GM21360 (cell line): ENCODE measurements around the gene PSMA7.

Experiments used
- ATAC-seq: cut with Tn5 transposase; IDR thresholded peaks from one replicate; pipeline ENCODE4 v1.9.1; 2021; ENCODE audit warnings: mild to moderate bottlenecking, moderate library complexity; ENCODE audit not compliant: unreplicated experiment

The PSMA7 gene

DNA sequence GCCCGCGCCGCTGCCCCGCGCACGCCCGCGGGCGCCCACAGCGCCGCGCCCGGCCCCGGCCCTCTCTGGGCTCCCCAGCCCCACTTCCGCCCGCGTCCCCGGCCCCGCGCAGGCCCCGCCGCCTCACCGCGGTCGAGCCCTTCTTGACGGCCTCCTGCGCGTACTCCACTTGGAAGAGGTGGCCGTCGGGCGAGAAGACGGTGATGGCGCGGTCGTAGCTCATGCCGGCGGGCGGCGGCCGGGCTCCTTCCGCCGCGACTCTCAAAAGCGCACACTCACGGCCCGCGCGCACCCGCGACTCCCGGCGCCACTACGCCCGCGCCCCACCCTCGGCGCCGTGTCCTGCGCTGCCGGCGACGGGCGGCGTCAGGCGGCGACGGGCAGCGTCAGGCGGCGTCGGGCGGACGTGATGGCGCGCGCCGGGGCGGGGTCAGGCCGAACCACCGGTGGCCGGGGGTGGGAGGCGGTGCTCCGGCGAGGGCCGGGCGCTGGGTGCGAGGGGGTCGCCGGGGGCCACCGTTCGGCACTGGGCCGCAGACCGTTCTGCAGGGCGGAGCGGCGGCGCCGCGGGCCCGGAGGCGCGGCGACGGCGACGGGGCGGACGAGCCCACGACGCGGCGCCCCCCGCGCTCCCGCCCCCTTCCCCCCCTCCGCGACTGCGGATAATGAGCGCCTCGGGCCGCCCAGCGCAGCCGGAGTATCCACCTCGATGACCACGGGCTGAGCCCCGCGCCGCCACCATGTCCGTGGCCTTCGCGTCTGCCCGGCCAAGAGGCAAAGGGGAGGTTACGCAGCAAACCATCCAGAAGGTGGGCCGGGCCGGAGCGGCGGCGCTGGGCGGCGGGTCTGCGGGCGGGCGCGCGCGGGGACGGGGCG is at the start of gene PSMA7, which contains the start of gene SS18L1:
Gene PSMA7, minus strand, starts transcription at position 314 of the 876 bp plus-strand sequence. Its CDS starts 91 bp downstream, at position 223.
Gene SS18L1, plus strand, starts transcription at position 689 of the 876 bp plus-strand sequence. Its CDS starts 52 bp downstream, at position 741.
- ATAC-seq = peak; percentile 65

DNA sequence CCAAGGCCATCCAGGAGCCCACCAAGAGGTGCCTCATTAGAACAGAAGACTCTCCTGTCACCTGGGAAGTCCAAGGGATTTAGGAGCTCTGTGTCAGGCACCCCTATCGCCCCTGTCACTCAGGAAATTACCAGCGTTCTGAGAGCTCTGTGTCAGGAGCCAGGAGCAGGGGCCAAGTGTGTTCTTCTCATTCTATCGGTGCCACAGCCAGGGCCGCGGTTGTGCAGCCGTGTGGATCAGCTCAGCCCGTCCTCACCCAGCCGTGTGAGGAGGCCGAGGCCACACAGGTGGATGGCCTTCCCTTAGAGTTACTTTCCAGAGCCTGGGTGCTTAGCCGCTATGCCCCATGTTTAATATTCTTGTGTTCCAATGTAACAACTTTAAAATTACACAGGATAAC is 49.4 kb upstream of the PSMA7 start:
- no peak for ATAC-seq

DNA sequence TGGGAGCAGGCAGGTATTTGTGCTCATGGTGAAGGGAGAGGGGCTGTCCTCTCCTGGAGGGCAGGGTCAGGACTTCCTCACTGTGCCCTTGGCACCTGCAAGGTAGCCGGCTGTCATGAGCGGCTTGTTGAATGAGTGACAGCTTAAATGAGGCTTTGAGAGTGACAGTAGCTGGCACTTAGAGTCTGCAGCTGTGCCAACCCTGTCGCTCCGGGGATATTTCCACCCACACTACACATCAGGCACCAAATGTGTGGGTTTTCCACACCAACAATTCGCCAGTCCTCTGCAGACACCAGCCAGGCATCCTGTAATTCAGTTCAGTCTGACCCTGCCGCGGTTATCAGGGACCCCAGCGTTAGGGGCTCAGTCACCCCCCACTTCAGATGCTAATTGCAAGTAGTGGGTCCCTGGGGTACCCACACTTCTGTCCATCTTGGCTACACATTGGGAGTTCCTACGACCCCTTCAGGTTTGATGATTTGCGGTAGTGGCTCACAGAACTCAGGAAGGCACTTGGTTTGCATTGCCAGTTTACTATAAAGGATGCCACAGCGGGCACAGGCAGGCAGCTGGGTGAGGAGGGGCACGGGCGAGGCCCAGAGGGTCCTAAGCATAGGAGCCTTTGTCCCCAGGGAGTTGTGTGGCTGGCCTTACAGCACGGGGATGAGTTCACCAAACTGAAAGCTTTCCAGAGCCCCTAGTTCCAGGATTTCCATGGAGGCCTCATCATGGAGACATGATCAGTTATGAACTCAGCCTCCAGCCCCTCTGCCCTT is 48.8 kb upstream of the PSMA7 start:
- ATAC-seq = no peak

DNA sequence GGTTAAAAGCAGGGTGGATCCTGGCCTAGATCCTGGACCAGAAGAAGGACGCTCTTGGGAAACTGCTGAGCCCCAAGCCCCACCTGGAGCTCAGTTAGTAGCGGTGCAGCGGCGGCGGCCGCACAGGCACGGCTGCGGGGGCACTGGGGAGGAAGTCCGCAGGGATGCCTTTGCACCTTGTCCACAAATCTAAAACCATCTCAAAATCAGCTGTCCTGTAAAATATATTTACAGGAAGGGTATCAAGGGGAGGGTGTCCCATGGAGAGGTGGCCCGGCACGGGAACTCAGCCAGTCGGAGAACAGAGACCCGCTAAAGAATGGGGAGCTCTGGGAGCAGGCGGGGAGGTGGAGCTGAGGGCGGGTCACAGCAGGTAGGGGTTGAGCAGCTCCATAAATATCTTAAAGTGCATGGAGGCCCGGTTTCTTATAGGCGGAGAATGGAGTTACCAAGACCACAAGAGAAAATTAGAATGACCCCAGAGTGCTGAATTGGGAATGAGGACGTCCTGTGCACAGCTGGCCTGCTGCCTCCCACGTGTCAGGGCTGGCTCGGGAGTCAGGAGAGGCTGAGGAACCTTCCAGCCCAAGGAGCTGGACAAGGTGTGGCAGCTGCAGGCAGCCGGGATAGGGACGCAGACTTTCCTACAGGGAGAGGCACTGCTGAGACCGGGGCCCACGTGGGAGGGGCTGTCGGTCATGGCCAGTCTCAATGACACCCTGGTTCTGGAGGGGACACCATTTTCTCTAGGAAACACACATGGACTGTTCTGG is 47.6 kb upstream of the PSMA7 start:
- ATAC-seq = no peak

DNA sequence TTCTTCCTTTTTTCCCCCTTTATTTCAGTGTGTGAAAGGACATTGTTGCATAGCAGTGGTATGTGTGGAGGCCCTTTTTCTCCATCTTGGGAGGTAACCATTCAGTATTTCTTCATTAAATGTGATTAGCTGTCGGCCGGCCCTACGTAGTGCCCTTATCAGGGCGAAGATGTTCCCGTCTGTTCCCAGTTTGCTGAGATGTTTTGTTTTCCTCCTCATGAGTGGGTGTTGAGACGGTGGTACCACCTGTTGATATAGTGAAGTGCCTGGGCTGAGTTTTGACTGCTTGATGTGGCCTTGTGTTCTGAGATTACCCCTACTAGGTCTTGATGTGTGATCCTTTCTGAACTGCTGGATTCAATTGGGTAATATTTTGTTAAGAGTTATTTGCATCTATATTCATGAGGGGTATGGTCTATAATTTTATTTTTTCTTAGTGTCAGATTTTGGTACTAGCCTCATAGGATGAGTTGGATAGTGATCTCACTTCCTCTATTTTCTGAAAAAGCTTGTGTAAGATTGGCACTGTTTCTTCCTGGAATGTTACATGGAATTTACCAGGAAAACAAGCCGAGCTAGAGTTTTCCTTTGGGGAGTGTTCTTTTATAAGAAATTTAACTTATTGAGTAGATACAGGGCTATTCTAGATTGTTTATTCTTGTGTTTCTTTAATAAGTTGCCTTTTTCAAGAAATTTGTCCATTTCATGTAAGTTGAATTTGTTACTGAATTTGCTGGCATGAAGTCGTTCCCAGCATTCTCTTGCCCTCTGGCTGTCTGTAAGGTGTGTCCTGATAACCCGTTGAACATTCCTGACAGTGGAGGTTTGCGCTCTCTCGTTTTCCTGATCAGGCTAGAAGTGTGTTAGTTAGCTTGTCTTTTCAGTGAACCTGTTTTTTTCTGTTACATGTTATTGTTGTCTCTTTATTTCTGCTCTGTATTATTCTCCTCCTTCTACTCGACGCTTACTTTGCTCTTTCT is 44.0 kb upstream of the PSMA7 start:
- no peak for ATAC-seq

GRCh38 chr20:62186096-62186426 is 42.9 kb upstream of the PSMA7 start:
- ATAC-seq = no peak

GRCh38 chr20:62183426-62184142 is 40.4 kb upstream of the PSMA7 start:
- no peak for ATAC-seq

GRCh38 chr20:62182469-62183425 is 39.6 kb upstream of the PSMA7 start, which contains the start of gene MTG2:
MTG2 (plus strand) TSS chr20:62183028; CDS start chr20:62193421, 10,393 bp downstream.
- ATAC-seq = peak; percentile 91

- no peak for ATAC-seq
Measured at GRCh38 chr20:62181808-62182207, 38.6 kb upstream of the PSMA7 start.

DNA sequence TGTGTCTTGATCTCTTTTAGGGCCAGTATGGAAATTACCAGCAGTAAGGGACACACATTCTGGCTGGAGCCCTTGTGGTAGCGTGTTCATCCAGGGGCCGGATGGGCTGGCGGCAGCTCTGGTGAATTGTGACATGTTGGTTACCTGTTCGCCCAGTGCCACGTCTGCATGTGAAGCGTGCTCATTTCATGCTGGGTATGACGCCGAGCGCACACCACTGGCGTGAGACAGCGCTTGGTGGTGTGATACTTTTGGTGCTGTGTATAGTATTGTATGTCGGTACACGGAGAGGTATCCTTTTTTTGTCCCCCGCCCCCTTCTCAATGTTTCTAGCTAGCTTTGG is 35.9 kb upstream of the PSMA7 start:
- no peak for ATAC-seq

DNA sequence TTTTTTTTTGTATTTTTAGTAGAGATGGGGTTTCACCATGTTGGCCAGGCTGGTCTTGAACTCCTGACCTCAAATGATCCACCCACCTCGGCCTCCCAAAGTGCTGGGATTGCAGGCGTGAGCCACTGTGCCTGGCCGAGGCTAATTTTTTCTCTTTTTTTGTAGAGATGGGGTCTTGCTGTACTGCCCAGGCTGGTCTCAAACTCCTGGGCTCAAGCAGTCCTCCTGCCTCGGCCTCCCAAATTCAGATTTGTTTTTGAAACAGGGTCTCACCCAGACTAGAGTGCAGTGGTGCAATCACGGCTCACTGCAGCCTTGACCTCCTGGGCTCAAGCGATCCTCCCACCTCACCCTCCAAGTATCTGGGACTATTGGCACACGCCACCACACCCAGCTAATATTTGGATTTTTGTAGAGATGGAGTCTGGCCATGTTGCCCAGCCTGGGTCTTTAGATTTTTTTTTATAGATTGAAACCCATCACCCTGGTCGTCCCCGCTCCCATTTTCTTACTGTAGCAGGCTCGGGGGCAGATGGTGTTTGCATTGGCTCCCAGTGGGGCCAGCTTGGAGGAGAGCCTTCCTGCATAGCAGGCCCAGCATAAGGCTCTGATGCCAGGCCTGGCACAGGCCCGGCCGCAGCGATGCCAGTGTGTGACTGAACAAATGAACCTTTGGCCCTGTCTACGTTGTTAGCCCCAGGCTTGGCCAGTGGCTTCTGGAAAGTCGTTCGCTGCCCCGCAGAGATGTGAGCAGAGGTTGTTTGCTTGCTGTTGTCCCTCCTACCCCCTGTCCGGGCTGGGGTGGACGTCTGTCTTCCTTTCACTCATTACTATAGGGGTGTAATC is 35.3 kb upstream of the PSMA7 start:
- ATAC-seq = no peak

DNA sequence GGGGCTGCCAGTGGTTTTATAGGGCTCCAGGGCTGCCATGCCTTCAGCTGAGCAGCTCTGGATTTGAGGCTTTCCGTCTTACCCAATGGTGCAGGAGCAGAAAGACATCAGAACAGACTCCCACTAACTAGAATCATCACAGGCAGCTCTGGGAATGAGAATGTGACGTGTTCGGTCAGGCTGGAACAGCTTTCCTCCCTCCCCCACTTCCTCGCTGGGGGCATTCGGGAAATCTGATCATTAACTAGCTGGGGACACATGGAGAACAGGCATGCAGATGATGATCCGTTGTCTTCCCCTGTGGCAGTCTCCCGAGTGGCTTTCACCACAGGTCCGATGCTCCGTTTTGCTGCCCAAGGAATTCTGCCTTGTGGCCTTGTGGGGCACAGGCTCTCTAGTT is 34.1 kb upstream of the PSMA7 start:
- ATAC-seq = no peak

DNA sequence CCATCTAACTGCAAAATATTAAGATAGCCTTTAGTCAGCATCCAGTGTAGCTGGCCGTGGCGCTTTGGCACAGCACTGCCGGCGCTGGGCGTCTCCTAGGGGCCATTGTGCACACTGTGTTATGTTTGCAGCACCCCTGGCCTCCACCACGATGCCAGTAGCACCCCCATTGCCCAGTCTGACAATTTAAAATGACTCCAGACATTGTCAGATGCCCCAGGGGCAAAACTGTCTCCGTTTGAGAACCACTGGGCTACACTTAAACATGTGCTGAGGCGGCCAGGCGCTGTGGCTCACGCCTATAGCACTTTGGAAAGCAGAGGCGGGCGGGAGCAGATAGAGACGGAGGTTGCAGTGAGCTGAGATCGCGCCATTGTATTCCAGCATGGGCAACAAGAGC is 33.7 kb upstream of the PSMA7 start:
- no peak for ATAC-seq

- no peak for ATAC-seq
Measured at GRCh38 chr20:62175711-62176110, 32.5 kb upstream of the PSMA7 start.

DNA sequence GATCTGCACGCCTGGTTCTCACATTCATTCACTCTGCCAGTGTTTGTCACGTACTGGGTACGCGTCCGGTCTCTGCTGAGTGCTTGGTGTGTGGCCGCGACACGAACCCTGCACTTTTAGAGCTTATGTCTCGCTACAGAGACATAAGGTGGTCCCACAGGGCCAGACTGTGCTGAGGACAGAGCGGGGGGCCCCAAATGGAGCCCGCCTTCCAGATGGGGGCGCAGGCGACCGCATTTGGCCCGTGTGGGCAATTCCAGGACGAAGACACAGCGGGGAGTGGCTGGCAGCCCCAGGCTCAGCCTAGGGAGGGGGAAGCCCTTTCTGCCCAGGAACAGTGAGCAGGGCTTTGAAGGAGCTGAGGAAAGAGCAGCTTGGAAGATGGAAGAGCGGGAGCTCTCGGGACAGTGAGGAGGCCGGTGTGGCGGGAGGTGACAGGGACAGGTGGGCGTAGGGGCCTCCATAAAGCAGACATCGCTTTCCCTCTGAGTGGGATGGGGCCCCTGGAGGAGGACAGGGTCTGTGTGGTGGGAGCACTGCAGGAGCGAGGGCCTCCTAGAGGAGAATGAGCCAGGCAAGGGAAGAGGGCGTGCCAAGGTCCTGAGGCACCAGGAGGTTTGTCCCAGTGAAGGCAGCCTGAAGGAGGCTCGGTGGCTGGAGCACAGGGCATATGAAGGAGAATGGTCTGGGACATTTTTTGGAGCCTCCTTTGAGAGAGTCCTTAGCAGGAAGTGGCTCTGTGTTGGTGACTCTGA is 31.9 kb upstream of the PSMA7 start:
- ATAC-seq = no peak

GRCh38 chr20:62174021-62174804 is 31.0 kb upstream of the PSMA7 start:
- no peak for ATAC-seq
